Calu3 (cell line): ENCODE data around the gene GUCY2C. TPM values are rescaled to one million over a fixed set of nuclear protein-coding genes. Genes with fewer than 3 reads are reported as not detected.

Experiments
- BruUV-seq: library from RNA; stranded (reverse); fragments of 400-500 nt; replicated peaks from 2 replicates; lab custom pipeline; 2021; lab: Mats Ljungman, UMichigan
- CTCF ChIA-PET: fragments of 300-600 bp; sonication (Branson Sonifier 250); formaldehyde crosslinking; loops from one replicate; lab custom pipeline; 2022; ENCODE audit warnings: antibody characterized with exemption; lab: Charles Lee
- DNase-seq: peaks from one replicate; pipeline ENCODE4 v3.0.0; 2022
- H3K27ac Mint-ChIP-seq: one replicate; pipeline ENCODE4 v1.8.0; 2022; ENCODE audit warnings: mixed read lengths; ENCODE audit not compliant: unreplicated experiment
- H3K27me3 Mint-ChIP-seq: one replicate; pipeline ENCODE4 v1.8.0; 2022; ENCODE audit warnings: mixed read lengths; ENCODE audit not compliant: unreplicated experiment
- H3K36me3 Mint-ChIP-seq: one replicate; pipeline ENCODE4 v1.8.0; 2022; ENCODE audit warnings: mild to moderate bottlenecking, moderate library complexity, mixed read lengths; ENCODE audit not compliant: insufficient read depth, unreplicated experiment
- H3K4me1 Mint-ChIP-seq: one replicate; pipeline ENCODE4 v1.8.0; 2022; ENCODE audit warnings: mild to moderate bottlenecking, low read depth, mixed read lengths; ENCODE audit not compliant: unreplicated experiment
- H3K4me3 Mint-ChIP-seq: one replicate; pipeline ENCODE4 v1.8.0; 2022; ENCODE audit warnings: mild to moderate bottlenecking, low read depth, moderate library complexity, mixed read lengths; ENCODE audit not compliant: unreplicated experiment
- H3K9me3 Mint-ChIP-seq: one replicate; pipeline ENCODE4 v1.8.0; 2022; ENCODE audit warnings: low read depth, mixed read lengths; ENCODE audit not compliant: unreplicated experiment
- intact Hi-C: fragments of 100-400 bp; cut with micrococcal nuclease; formaldehyde crosslinking; loops from one replicate; pipeline ENCODE4 v1.10.0; 2022; ENCODE audit not compliant: unreplicated experiment
- total RNA-seq: library from RNA; stranded (reverse); gene quantifications from 2 replicates; pipeline ENCODE4 v1.2.3, GENCODE V29; 2022
- TF ChIP-seq, protein P1 (sequence below): fragments of 200-600 bp; IDR thresholded peaks from one replicate; pipeline ENCODE4 v1.8.0; 2022; ENCODE audit warnings: antibody characterized with exemption; ENCODE audit not compliant: unreplicated experiment

GUCY2C gene
- total RNA-seq, 1 experiment from 2014 or later = not detected

DNA sequence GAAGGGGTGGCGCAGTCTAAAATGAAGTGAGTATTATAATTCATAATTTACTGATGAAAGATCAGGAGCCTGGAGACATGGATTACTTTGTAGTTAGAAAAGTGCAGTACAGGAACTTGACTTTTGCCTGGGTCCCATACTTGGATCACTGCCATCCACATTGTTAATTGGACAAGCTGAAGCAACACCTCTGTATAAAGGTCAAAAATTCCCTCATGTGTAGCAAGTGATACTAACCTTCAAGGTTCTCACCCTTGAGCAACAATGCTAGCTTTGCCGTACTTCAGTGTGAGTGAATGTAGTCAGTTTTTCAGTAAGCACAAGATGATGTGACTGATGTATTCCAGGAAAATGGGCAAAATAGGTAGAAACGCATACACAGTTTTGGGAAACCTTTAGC lies 84.1 kb downstream of the GUCY2C start:
- H3K4me1 Mint-ChIP-seq = peaks cover 21% of the 10 kb centered on the region
- H3K4me3 Mint-ChIP-seq = no peak overlapping the region
- BruUV-seq = no TSS peak
- no peaks in the 10 kb centered on the region for H3K27me3 Mint-ChIP-seq
- H3K36me3 Mint-ChIP-seq = no peaks in the 10 kb centered on the region
- CTCF ChIA-PET = interaction anchor here (0.5 kb wide), 1 partner anchor 13 kb away, joined by 4 read pairs; no protein-coding TSS in a partner anchor
- intact Hi-C loops = no loop called here
- DNase-seq = no peak
- no peak overlapping the region for H3K27ac Mint-ChIP-seq
- peaks cover 8% of the 10 kb centered on the region for H3K9me3 Mint-ChIP-seq
- TF ChIP-seq, protein P1, sequence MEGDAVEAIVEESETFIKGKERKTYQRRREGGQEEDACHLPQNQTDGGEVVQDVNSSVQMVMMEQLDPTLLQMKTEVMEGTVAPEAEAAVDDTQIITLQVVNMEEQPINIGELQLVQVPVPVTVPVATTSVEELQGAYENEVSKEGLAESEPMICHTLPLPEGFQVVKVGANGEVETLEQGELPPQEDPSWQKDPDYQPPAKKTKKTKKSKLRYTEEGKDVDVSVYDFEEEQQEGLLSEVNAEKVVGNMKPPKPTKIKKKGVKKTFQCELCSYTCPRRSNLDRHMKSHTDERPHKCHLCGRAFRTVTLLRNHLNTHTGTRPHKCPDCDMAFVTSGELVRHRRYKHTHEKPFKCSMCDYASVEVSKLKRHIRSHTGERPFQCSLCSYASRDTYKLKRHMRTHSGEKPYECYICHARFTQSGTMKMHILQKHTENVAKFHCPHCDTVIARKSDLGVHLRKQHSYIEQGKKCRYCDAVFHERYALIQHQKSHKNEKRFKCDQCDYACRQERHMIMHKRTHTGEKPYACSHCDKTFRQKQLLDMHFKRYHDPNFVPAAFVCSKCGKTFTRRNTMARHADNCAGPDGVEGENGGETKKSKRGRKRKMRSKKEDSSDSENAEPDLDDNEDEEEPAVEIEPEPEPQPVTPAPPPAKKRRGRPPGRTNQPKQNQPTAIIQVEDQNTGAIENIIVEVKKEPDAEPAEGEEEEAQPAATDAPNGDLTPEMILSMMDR = no peak

DNA sequence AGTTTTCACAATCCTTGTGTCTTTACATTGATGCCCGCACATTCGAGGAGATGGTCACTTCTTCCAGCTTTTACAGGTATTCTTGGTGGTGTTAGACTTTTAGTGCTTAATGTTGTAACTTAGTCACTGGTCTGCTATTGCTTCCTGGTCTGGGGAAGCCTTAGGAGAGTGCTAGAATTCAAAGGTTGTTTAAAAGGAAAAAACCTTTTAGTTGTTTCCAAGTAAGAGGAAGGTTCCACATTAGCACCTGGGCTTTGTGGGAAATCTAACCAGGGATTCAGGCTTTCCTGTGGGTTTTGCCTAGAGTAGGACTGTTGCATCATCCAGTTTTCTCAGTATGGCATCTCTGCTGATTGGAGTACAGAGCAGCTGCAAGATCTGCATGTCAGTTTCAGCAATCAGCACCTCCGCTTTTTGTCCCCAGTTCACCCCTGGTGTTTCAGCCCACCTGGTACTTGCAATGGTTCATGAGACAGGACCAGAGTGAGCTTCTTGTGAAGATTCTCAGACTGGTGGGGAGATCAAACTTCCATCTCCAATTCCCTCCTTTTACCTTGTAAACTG lies 84.7 kb downstream of the GUCY2C start:
- TF ChIP-seq, protein P1 = no peak
- no peaks in the 10 kb centered on the region for H3K27me3 Mint-ChIP-seq
- no TSS peak for BruUV-seq
- no peak overlapping the region for H3K27ac Mint-ChIP-seq
- peaks cover 21% of the 10 kb centered on the region for H3K4me1 Mint-ChIP-seq
- no peak overlapping the region for H3K4me3 Mint-ChIP-seq
- intact Hi-C loops = no loop called here
- H3K9me3 Mint-ChIP-seq = peaks cover 8% of the 10 kb centered on the region
- CTCF ChIA-PET = no interaction called here
- no peaks in the 10 kb centered on the region for H3K36me3 Mint-ChIP-seq
- DNase-seq = no peak

DNA sequence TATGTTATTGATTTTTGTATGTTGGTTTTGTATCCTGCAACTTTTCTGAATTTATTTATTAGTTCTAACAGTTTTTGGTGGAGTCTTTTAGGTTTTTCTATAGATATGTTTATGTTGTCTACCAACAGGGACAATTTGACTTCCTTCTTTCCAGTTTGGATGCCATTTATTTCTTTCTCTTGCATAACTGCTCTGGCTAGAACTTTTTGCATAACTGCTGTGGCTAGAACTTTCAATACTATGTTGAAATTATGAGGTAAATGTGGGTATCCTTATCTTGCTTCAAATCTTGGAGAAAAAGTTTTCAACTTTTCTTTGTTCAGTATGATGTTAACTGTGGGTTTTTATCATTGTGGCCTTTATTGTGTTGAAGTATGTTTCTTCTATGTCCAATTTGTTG lies 88.8 kb downstream of the GUCY2C start:
- CTCF ChIA-PET = no interaction called here
- TF ChIP-seq, protein P1 = no peak
- Mint-ChIP-seq H3K27me3 (no peaks in the 10 kb centered on the region), H3K4me3 (no peak overlapping the region), H3K36me3 (no peaks in the 10 kb centered on the region), H3K4me1 (peaks cover 11% of the 10 kb centered on the region), H3K27ac (no peak overlapping the region), H3K9me3 (peaks cover 17% of the 10 kb centered on the region)
- no peak for DNase-seq
- intact Hi-C loops = no loop called here
- no TSS peak for BruUV-seq

DNA sequence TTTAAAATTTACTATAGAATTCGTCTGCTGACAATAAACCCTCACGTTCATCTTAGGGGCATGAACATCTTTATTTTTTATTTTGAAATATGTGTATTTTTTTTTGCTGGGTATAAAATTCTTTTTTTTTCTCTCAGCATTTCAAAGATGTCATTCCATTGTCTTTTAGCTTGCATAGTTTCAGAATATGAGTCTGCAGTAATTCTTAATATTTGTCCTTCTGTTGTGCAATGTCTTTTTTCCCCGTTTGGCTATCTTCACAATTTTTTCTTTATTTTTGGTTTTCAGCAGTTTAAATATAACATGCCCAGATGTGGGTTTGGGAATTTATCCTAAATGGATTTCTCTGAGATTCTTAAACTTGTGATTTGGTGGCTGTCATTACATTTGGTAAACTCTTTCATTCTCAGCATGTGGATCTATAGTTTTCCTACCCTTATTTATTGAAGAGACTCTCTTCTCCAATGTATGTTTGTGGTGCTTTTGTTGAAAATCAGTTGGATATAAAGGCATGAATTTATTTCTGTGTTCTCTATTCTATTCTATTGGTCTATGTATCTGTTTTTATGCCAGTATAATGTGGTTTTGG lies 90.9 kb downstream of the GUCY2C start:
- no peak for DNase-seq
- H3K4me3 Mint-ChIP-seq = no peak overlapping the region
- CTCF ChIA-PET = interaction anchor here (0.6 kb wide), 1 partner anchor 268 kb away, joined by 7 read pairs; no protein-coding TSS in a partner anchor
- TF ChIP-seq, protein P1 = no peak
- peaks cover 21% of the 10 kb centered on the region for H3K9me3 Mint-ChIP-seq
- H3K4me1 Mint-ChIP-seq = peaks cover 13% of the 10 kb centered on the region
- no peaks in the 10 kb centered on the region for H3K36me3 Mint-ChIP-seq
- BruUV-seq = no TSS peak
- intact Hi-C loops = no loop called here
- H3K27me3 Mint-ChIP-seq = no peaks in the 10 kb centered on the region
- H3K27ac Mint-ChIP-seq = no peak overlapping the region
